WTC11 (cell line): Measurements from ENCODE around the gene COL19A1. TPM values are rescaled to one million over a fixed set of nuclear protein-coding genes. Genes with fewer than 3 reads are reported as not detected.
"Not testable (repeated sequence)": the region's sequence is repeated elsewhere in the genome, so short reads cannot be mapped to it uniquely, and the experiment has no call there.

Experiments used
- ATAC-seq: fragments of 200-7000 bp; cut with Tn5 transposase; 2 replicates; pipeline ENCODE4 v1.10.0; 2021; ENCODE audit warnings: mild to moderate bottlenecking, moderate library complexity
- CTCF ChIA-PET: fragments of 300-600 bp; sonication (Branson Sonifier 250); formaldehyde crosslinking; loops from one replicate; lab custom pipeline; 2021; ENCODE audit warnings: antibody characterized with exemption; lab: Charles Lee
- POLR2A ChIA-PET: fragments of 350-600 bp; sonication (Branson Sonifier 250); formaldehyde crosslinking; loops from one replicate; lab custom pipeline; 2021; ENCODE audit warnings: antibody characterized with exemption; lab: Charles Lee
- DNase-seq: peaks from one replicate; pipeline ENCODE4 v3.0.0; 2021; ENCODE audit warnings: low spot score
- H3K27ac Mint-ChIP-seq: 2 replicates; pipeline ENCODE4 v1.8.0; 2021; ENCODE audit warnings: mixed read lengths
- H3K27me3 Mint-ChIP-seq: 2 replicates; pipeline ENCODE4 v1.8.0; 2021; ENCODE audit warnings: low read depth, mild to moderate bottlenecking, moderate library complexity, mixed read lengths
- H3K36me3 Mint-ChIP-seq: 2 replicates; pipeline ENCODE4 v1.8.0; 2021; ENCODE audit warnings: mixed read lengths
- H3K4me1 Mint-ChIP-seq: 2 replicates; pipeline ENCODE4 v1.8.0; 2022; ENCODE audit warnings: mixed read lengths
- H3K4me3 Mint-ChIP-seq: 2 replicates; pipeline ENCODE4 v1.8.0; 2021; ENCODE audit warnings: mild to moderate bottlenecking, moderate library complexity, mixed read lengths
- H3K9me3 Mint-ChIP-seq: 2 replicates; pipeline ENCODE4 v1.8.0; 2021; ENCODE audit warnings: mixed read lengths
- CREM ChIP-seq: sonication (generic); formaldehyde crosslinking; IDR thresholded peaks from 2 replicates; pipeline ENCODE4 v1.8.1; 2022; ENCODE audit warnings: mild to moderate bottlenecking, missing genetic modification reagents, moderate library complexity
- GABPB1 ChIP-seq: sonication (generic); formaldehyde crosslinking; IDR thresholded peaks from 2 replicates; pipeline ENCODE4 v1.8.1; 2023; ENCODE audit warnings: mild to moderate bottlenecking, missing genetic modification reagents
- IRF2 ChIP-seq: sonication (generic); formaldehyde crosslinking; IDR thresholded peaks from 2 replicates; pipeline ENCODE4 v1.8.0; 2022; ENCODE audit warnings: low read depth, missing genetic modification reagents, borderline replicate concordance
- MYBL2 ChIP-seq: sonication (generic); formaldehyde crosslinking; IDR thresholded peaks from 2 replicates; pipeline ENCODE4 v1.8.1; 2023; ENCODE audit warnings: mild to moderate bottlenecking, moderate library complexity, missing genetic modification reagents
- NFYB ChIP-seq: sonication (generic); formaldehyde crosslinking; conservative IDR thresholded peaks from 2 replicates; pipeline ENCODE4 v1.8.0; 2022; ENCODE audit warnings: low read depth, missing genetic modification reagents
- RORB ChIP-seq: fragments of 250-450 bp; sonication (Bioruptor Pico); IDR thresholded peaks from 2 replicates; pipeline ENCODE4 v1.9.0; 2021; ENCODE audit warnings: mild to moderate bottlenecking
- ZNF219 ChIP-seq: sonication (generic); formaldehyde crosslinking; IDR thresholded peaks from 2 replicates; pipeline ENCODE4 v1.8.0; 2023; ENCODE audit warnings: missing genetic modification reagents, mild to moderate bottlenecking, borderline replicate concordance
- ZNF396 ChIP-seq: fragments of 250-450 bp; sonication (Bioruptor Pico); IDR thresholded peaks from 2 replicates; pipeline ENCODE4 v1.8.0; 2021; ENCODE audit warnings: mild to moderate bottlenecking, moderate library complexity, borderline replicate concordance
- total RNA-seq: library from RNA; stranded (reverse); gene quantifications from 3 replicates; pipeline ENCODE4 v1.2.3, GENCODE V29; 2021
- TF ChIP-seq, protein P1 (sequence below): sonication (generic); formaldehyde crosslinking; IDR thresholded peaks from 2 replicates; pipeline ENCODE4 v1.8.1; 2023; ENCODE audit warnings: mild to moderate bottlenecking, missing genetic modification reagents
- TF ChIP-seq, protein P2 (sequence below): sonication (generic); formaldehyde crosslinking; IDR thresholded peaks from 2 replicates; pipeline ENCODE4 v1.8.0; 2023; ENCODE audit warnings: missing genetic modification reagents
- TF ChIP-seq, protein P3 (sequence below): fragments of 250-450 bp; sonication (Bioruptor Pico); IDR thresholded peaks from 2 replicates; pipeline ENCODE4 v1.9.0; 2021; ENCODE audit warnings: mild to moderate bottlenecking
- TF ChIP-seq, protein P4 (sequence below): sonication (generic); formaldehyde crosslinking; IDR thresholded peaks from 2 replicates; pipeline ENCODE4 v1.8.1; 2022; ENCODE audit warnings: mild to moderate bottlenecking, moderate library complexity, missing genetic modification reagents
- TF ChIP-seq, protein P5 (sequence below): sonication (generic); formaldehyde crosslinking; IDR thresholded peaks from 2 replicates; pipeline ENCODE4 v1.8.0; 2022; ENCODE audit warnings: missing genetic modification reagents
- TF ChIP-seq, protein P6 (sequence below): sonication (generic); formaldehyde crosslinking; IDR thresholded peaks from 2 replicates; pipeline ENCODE4 v1.8.0; 2022; ENCODE audit warnings: mild to moderate bottlenecking, missing genetic modification reagents

The COL19A1 gene
- total RNA-seq, 1 experiment from 2014 or later, result not detected

DNA sequence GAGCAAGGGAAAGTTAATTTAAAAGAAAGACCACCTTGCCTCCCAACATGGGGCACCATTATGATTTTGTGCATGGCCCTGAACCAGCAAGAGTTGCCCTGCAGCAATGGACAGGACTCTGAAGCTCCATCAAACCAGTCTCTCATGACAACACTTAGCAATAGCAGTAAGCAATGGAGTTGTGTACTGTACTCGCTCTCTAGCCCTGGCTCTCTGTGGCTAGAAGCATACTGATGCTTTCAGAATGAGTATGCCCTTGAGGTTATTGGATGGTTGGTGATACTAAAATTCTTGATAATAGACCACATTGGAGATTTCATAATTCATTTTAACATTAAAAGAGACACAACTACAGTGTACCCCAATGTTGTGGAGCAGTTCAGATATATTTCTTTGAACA is 46.3 kb upstream of the COL19A1 start:
- H3K4me1 Mint-ChIP-seq, result peaks cover 24% of the 10 kb centered on the region

DNA sequence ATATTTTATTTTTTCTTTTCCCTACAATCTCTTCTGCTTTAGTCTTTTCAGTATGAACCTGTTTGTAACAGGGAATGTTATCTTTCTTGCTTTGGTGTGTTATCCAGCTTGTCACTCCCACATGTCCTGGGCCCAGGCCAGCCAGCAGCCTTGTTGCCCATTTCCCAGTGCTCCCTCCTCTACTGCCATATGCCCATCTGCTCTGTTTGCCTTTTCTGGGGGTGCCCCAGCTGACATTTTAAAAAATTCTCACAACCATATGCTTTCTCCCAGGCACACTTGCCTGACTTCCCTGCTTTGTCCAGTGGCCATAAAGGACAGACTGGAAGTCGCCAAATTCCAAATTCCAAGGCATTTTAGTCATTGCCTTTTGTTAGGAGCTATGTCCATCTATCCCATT is 45.9 kb upstream of the COL19A1 start:
- no peak overlapping the region for H3K4me3 Mint-ChIP-seq
- ATAC-seq (no peak), DNase-seq (no peak)
- no peak overlapping the region for H3K27ac Mint-ChIP-seq
- peaks cover 20% of the 10 kb centered on the region for H3K4me1 Mint-ChIP-seq
- no peaks in the 10 kb centered on the region for H3K36me3 Mint-ChIP-seq
- CTCF ChIA-PET, result no interaction called here
- TF ChIP-seq, protein P1, sequence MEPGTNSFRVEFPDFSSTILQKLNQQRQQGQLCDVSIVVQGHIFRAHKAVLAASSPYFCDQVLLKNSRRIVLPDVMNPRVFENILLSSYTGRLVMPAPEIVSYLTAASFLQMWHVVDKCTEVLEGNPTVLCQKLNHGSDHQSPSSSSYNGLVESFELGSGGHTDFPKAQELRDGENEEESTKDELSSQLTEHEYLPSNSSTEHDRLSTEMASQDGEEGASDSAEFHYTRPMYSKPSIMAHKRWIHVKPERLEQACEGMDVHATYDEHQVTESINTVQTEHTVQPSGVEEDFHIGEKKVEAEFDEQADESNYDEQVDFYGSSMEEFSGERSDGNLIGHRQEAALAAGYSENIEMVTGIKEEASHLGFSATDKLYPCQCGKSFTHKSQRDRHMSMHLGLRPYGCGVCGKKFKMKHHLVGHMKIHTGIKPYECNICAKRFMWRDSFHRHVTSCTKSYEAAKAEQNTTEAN (CRISPR knock-in tag), result no peak
- TF ChIP-seq NFYB (CRISPR knock-in tag), result no peak
- TF ChIP-seq, protein P2, sequence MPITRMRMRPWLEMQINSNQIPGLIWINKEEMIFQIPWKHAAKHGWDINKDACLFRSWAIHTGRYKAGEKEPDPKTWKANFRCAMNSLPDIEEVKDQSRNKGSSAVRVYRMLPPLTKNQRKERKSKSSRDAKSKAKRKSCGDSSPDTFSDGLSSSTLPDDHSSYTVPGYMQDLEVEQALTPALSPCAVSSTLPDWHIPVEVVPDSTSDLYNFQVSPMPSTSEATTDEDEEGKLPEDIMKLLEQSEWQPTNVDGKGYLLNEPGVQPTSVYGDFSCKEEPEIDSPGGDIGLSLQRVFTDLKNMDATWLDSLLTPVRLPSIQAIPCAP (CRISPR knock-in tag), result no peak
- TF ChIP-seq GABPB1 (CRISPR knock-in tag), result no peak
- TF ChIP-seq, protein P3, sequence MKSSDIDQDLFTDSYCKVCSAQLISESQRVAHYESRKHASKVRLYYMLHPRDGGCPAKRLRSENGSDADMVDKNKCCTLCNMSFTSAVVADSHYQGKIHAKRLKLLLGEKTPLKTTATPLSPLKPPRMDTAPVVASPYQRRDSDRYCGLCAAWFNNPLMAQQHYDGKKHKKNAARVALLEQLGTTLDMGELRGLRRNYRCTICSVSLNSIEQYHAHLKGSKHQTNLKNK, result no peak
- no peak for TF ChIP-seq ZNF219 (CRISPR knock-in tag)
- TF ChIP-seq, protein P4, sequence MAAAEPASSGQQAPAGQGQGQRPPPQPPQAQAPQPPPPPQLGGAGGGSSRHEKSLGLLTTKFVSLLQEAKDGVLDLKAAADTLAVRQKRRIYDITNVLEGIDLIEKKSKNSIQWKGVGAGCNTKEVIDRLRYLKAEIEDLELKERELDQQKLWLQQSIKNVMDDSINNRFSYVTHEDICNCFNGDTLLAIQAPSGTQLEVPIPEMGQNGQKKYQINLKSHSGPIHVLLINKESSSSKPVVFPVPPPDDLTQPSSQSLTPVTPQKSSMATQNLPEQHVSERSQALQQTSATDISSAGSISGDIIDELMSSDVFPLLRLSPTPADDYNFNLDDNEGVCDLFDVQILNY, result no peak
- no peak for TF ChIP-seq ZNF396
- TF ChIP-seq MYBL2 (CRISPR knock-in tag), result no peak
- TF ChIP-seq, protein P5, sequence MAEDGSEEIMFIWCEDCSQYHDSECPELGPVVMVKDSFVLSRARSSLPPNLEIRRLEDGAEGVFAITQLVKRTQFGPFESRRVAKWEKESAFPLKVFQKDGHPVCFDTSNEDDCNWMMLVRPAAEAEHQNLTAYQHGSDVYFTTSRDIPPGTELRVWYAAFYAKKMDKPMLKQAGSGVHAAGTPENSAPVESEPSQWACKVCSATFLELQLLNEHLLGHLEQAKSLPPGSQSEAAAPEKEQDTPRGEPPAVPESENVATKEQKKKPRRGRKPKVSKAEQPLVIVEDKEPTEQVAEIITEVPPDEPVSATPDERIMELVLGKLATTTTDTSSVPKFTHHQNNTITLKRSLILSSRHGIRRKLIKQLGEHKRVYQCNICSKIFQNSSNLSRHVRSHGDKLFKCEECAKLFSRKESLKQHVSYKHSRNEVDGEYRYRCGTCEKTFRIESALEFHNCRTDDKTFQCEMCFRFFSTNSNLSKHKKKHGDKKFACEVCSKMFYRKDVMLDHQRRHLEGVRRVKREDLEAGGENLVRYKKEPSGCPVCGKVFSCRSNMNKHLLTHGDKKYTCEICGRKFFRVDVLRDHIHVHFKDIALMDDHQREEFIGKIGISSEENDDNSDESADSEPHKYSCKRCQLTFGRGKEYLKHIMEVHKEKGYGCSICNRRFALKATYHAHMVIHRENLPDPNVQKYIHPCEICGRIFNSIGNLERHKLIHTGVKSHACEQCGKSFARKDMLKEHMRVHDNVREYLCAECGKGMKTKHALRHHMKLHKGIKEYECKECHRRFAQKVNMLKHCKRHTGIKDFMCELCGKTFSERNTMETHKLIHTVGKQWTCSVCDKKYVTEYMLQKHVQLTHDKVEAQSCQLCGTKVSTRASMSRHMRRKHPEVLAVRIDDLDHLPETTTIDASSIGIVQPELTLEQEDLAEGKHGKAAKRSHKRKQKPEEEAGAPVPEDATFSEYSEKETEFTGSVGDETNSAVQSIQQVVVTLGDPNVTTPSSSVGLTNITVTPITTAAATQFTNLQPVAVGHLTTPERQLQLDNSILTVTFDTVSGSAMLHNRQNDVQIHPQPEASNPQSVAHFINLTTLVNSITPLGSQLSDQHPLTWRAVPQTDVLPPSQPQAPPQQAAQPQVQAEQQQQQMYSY (CRISPR knock-in tag), result no peak
- TF ChIP-seq, protein P6, sequence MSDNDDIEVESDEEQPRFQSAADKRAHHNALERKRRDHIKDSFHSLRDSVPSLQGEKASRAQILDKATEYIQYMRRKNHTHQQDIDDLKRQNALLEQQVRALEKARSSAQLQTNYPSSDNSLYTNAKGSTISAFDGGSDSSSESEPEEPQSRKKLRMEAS, result no peak
- H3K27me3 Mint-ChIP-seq, result no peaks in the 10 kb centered on the region
- H3K9me3 Mint-ChIP-seq, result no peaks in the 10 kb centered on the region
- POLR2A ChIA-PET, result no interaction called here

More for the DNA sequence above, 46.3 kb upstream of the COL19A1 start:
- Mint-ChIP-seq H3K27me3 (no peaks in the 10 kb centered on the region), H3K4me3 (no peak overlapping the region), H3K36me3 (no peaks in the 10 kb centered on the region), H3K27ac (no peak overlapping the region), H3K9me3 (no peaks in the 10 kb centered on the region)
- ATAC-seq, result no peak
- no peak for DNase-seq
- ChIA-PET POLR2A (no interaction called here), CTCF (no interaction called here)
- no peak for TF ChIP-seq IRF2 (CRISPR knock-in tag)
- TF ChIP-seq, protein P6, result no peak
- TF ChIP-seq, protein P4, result no peak
- TF ChIP-seq, protein P5 (CRISPR knock-in tag), result no peak
- no peak for TF ChIP-seq RORB (CRISPR knock-in tag)
- no peak for TF ChIP-seq CREM

DNA sequence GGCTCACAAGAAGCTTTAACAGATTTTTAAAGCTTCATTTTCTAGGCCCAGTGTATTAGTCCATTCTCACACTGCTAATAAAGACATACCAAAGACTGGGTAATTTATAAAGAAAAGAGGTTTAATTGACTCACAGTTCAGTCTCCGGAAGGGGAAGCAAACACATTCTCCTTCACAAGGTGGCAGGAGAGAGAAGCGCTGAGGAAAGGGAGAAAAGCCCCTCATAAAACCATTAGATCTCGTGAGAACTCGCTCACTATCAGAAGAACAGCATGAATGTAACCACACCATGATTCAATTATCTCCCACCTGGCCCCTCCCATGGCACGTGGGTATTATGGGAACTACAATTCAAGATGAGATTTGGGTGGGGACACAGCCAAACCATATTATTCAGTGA is 42.0 kb upstream of the COL19A1 start:
- ATAC-seq, result peak; percentile 75
- H3K4me3 Mint-ChIP-seq, H3K9me3 Mint-ChIP-seq, H3K27me3 Mint-ChIP-seq, DNase-seq, H3K36me3 Mint-ChIP-seq, CTCF ChIA-PET, POLR2A ChIA-PET, H3K27ac Mint-ChIP-seq: not testable (repeated sequence)
- H3K4me1 Mint-ChIP-seq, result peaks cover 12% of the 10 kb centered on the region
